ENCODE results near the gene BACE2.

GRCh38 chr21:41130883-41131282, 37.1 kb upstream of the BACE2 start:
- no peak for TF ChIP-seq POLR2A (IDR thresholded peaks at IDR 0.05)
- TF ChIP-seq CTCF (IDR thresholded peaks at IDR 0.05), result no peak
